Measurements from ENCODE around the gene MRPL52.

DNA sequence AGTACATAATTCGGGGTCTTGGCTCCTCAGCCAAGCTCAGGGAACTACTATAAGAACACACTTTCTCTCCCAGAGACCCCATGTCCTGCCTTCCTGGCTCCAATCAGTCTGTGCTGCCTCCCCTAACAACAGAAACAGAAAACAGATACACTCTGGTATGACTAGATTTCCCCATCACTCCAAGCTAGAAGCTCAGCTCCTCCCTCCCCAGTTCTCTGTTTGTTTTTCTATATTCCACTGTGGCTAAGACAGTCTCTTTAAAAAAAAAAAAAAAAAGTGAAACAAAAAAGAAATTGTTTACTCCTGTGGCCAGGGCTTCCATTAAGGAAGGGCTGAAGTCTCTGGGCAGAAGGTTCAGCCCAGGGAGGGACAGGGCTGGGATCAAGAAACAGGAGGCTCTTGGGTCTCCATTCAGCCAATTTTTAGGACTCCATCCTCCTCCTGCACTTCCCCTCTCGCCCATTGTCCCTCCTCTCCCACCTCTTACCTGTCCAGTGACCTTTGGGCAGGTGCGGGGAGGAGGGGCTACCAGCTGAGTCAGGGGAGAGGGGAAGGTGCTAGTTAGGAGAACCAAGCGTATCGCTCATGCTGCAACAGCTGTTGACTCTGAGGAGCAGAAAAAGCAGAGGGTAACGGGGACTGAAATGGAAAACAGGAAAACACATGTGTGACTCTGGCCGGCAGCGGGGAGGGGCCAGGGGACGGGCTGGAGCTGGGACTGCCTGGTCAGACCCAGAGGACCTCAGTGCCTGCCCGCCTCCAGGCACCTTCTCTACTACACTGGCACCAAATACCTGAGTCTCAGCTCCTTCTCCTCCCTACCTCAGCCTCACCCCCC lies 10.3 kb upstream of the MRPL52 start:
- TF ChIP-seq YY1 (IDR thresholded peaks at IDR 0.05; ENCODE audit: low read depth) (no peak), FOXM1 (IDR thresholded peaks at IDR 0.05; ENCODE audit: borderline replicate concordance, low read depth) (no peak), RAD21 (IDR thresholded peaks at IDR 0.05; ENCODE audit: low read depth) (no peak), TAF1 (IDR thresholded peaks at IDR 0.05; ENCODE audit: low read depth) (no peak), CEBPB (IDR thresholded peaks at IDR 0.05) (no peak), CREB1 (IDR thresholded peaks at IDR 0.05; ENCODE audit: low read depth) (no peak), ZBTB7A (IDR thresholded peaks at IDR 0.05; ENCODE audit: low read depth) (no peak), TCF12 (IDR thresholded peaks at IDR 0.05; ENCODE audit: low read depth) (no peak), EP300 (IDR thresholded peaks at IDR 0.05; ENCODE audit: borderline replicate concordance) (no peak), EGR1 (IDR thresholded peaks at IDR 0.05) (no peak)
- TF ChIP-seq, protein P1, sequence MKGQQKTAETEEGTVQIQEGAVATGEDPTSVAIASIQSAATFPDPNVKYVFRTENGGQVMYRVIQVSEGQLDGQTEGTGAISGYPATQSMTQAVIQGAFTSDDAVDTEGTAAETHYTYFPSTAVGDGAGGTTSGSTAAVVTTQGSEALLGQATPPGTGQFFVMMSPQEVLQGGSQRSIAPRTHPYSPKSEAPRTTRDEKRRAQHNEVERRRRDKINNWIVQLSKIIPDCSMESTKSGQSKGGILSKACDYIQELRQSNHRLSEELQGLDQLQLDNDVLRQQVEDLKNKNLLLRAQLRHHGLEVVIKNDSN (IDR thresholded peaks at IDR 0.05), result no peak
- TF ChIP-seq, protein P2, sequence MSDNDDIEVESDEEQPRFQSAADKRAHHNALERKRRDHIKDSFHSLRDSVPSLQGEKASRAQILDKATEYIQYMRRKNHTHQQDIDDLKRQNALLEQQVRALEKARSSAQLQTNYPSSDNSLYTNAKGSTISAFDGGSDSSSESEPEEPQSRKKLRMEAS (IDR thresholded peaks at IDR 0.05), result no peak
- TF ChIP-seq, protein P3, sequence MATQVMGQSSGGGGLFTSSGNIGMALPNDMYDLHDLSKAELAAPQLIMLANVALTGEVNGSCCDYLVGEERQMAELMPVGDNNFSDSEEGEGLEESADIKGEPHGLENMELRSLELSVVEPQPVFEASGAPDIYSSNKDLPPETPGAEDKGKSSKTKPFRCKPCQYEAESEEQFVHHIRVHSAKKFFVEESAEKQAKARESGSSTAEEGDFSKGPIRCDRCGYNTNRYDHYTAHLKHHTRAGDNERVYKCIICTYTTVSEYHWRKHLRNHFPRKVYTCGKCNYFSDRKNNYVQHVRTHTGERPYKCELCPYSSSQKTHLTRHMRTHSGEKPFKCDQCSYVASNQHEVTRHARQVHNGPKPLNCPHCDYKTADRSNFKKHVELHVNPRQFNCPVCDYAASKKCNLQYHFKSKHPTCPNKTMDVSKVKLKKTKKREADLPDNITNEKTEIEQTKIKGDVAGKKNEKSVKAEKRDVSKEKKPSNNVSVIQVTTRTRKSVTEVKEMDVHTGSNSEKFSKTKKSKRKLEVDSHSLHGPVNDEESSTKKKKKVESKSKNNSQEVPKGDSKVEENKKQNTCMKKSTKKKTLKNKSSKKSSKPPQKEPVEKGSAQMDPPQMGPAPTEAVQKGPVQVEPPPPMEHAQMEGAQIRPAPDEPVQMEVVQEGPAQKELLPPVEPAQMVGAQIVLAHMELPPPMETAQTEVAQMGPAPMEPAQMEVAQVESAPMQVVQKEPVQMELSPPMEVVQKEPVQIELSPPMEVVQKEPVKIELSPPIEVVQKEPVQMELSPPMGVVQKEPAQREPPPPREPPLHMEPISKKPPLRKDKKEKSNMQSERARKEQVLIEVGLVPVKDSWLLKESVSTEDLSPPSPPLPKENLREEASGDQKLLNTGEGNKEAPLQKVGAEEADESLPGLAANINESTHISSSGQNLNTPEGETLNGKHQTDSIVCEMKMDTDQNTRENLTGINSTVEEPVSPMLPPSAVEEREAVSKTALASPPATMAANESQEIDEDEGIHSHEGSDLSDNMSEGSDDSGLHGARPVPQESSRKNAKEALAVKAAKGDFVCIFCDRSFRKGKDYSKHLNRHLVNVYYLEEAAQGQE (IDR thresholded peaks at IDR 0.05; ENCODE audit: low read depth), result no peak
